ENCODE data around the gene SPN.
"Not testable (repeated sequence)": the region's sequence is repeated elsewhere in the genome, so short reads cannot be mapped to it uniquely, and the experiment has no call there.

DNA sequence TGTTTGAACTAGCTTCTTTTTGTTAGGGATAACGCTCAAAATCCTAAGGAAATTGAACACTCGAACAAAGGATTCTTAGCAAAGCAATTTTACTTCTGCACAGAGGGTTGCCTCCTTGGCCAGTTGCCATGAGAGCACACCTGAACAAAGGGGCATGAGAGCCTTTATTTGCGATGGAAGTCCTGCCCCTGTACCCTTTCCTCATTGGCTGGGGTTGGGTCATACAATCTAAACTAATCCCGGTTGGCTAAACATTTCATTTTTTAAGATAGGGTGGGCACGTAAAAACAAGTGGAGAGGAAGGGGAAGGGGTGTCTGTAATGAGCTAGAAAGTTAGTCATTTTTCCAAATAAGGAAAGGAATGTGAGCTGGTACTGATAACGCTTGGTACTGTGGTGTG lies 46.6 kb downstream of the SPN start:
- TF ChIP-seq, protein P1, sequence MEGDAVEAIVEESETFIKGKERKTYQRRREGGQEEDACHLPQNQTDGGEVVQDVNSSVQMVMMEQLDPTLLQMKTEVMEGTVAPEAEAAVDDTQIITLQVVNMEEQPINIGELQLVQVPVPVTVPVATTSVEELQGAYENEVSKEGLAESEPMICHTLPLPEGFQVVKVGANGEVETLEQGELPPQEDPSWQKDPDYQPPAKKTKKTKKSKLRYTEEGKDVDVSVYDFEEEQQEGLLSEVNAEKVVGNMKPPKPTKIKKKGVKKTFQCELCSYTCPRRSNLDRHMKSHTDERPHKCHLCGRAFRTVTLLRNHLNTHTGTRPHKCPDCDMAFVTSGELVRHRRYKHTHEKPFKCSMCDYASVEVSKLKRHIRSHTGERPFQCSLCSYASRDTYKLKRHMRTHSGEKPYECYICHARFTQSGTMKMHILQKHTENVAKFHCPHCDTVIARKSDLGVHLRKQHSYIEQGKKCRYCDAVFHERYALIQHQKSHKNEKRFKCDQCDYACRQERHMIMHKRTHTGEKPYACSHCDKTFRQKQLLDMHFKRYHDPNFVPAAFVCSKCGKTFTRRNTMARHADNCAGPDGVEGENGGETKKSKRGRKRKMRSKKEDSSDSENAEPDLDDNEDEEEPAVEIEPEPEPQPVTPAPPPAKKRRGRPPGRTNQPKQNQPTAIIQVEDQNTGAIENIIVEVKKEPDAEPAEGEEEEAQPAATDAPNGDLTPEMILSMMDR (IDR thresholded peaks at IDR 0.05; ENCODE audit: low read depth, low read length) = not testable (repeated sequence)
- TF ChIP-seq POLR2A (IDR thresholded peaks at IDR 0.05; ENCODE audit: extremely low read depth, insufficient read length); MYC (IDR thresholded peaks at IDR 0.05; ENCODE audit: low read depth, low read length): not testable (repeated sequence)

All from NB4 (cell line).